Tibial artery (tissue), 4 donors: Measurements from ENCODE around the gene GABRG3.

Experiments used
- DNase-seq, 2 donors: peaks; one replicate each; pipeline ENCODE4 v3.0.0-alpha.2; 2019
- H3K27ac ChIP-seq, 2 donors: fragments of 200-600 bp; sonication (generic) in 1 of 2; 1 replicate in 1 of 2; 2 replicates in 1 of 2; pipeline ENCODE4 v1.5.1; 2018 to 2019; ENCODE audit warnings: mild to moderate bottlenecking in 1 of 2
- H3K27me3 ChIP-seq, 2 donors: fragments of 200-600 bp; sonication (generic) in 1 of 2; one replicate each; pipeline versions ENCODE4 v1.5.1 to v1.6.0; 2016 to 2019
- H3K36me3 ChIP-seq, 3 donors: fragments of 200-600 bp; sonication (generic) in 2 of 3; one replicate each; pipeline ENCODE4 v1.5.1; 2016 to 2019; ENCODE audit warnings: mild to moderate bottlenecking in 2 of 3
- H3K4me1 ChIP-seq, 4 donors: fragments of 200-600 bp; sonication (generic) in 2 of 4; 1 replicate in 3 of 4; 2 replicates in 1 of 4; pipeline ENCODE4 v1.5.1; 2016 to 2019
- H3K4me3 ChIP-seq, 2 donors: fragments of 200-600 bp; sonication (generic) in 1 of 2; 1 replicate in 1 of 2; 2 replicates in 1 of 2; pipeline ENCODE4 v1.5.1; 2018 to 2019; ENCODE audit warnings: mild to moderate bottlenecking in 2 of 2
- H3K9me3 ChIP-seq, 3 donors: fragments of 200-600 bp; sonication (generic) in 1 of 3; one replicate each; pipeline ENCODE4 v1.5.1; 2016 to 2019
- intact Hi-C: fragments of 100-400 bp; cut with DNase I; formaldehyde crosslinking; loops from one replicate; pipeline ENCODE4 v1.15.0; 2023; ENCODE audit warnings: low total_unique reads
- TF ChIP-seq, protein P1 (sequence below), 2 experiments: fragments of 200-600 bp in 1 of 2; fragments of 450-650 bp in 1 of 2; IDR thresholded peaks; one replicate each; pipeline ENCODE4 v1.5.1; 2017 to 2019; ENCODE audit warnings: antibody characterized with exemption in 2 of 2, mild to moderate bottlenecking in 1 of 2, moderate library complexity in 1 of 2

Gene GABRG3

DNA sequence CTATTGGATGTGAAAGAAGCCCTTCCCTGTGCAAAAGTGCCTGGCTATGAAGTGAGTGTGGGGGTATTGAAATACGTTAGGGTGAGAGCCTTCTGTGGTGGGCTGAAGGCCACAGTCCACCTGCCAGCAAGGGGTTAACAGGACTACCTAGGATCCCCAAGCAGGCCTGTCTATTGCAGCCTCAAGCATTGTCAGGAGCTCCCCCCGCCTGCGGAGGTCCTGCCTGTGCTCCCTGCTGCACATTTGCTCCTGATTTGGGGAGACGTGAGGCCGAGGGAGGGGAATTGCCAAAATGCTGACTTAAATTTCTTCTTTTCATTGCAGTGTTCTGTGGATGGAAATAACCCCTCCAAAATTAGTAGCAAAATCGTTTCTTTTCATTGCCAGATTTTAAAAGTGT lies 56.2 kb downstream of the GABRG3 start:
- TF ChIP-seq, protein P1, sequence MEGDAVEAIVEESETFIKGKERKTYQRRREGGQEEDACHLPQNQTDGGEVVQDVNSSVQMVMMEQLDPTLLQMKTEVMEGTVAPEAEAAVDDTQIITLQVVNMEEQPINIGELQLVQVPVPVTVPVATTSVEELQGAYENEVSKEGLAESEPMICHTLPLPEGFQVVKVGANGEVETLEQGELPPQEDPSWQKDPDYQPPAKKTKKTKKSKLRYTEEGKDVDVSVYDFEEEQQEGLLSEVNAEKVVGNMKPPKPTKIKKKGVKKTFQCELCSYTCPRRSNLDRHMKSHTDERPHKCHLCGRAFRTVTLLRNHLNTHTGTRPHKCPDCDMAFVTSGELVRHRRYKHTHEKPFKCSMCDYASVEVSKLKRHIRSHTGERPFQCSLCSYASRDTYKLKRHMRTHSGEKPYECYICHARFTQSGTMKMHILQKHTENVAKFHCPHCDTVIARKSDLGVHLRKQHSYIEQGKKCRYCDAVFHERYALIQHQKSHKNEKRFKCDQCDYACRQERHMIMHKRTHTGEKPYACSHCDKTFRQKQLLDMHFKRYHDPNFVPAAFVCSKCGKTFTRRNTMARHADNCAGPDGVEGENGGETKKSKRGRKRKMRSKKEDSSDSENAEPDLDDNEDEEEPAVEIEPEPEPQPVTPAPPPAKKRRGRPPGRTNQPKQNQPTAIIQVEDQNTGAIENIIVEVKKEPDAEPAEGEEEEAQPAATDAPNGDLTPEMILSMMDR (IDR thresholded peaks at IDR 0.05), result no peak
- DNase-seq, result no peak
- H3K4me1 ChIP-seq, result no peaks in the 10 kb centered on the region
- H3K4me3 ChIP-seq, result no peak overlapping the region
- H3K27me3 ChIP-seq, result no peaks in the 10 kb centered on the region
- H3K9me3 ChIP-seq, result peaks cover 0 to 2% (median 0%) of the 10 kb centered on the region in 3 donors
- H3K27ac ChIP-seq, result no peak overlapping the region
- no peaks in the 10 kb centered on the region for H3K36me3 ChIP-seq
- intact Hi-C loops, result no loop called here

DNA sequence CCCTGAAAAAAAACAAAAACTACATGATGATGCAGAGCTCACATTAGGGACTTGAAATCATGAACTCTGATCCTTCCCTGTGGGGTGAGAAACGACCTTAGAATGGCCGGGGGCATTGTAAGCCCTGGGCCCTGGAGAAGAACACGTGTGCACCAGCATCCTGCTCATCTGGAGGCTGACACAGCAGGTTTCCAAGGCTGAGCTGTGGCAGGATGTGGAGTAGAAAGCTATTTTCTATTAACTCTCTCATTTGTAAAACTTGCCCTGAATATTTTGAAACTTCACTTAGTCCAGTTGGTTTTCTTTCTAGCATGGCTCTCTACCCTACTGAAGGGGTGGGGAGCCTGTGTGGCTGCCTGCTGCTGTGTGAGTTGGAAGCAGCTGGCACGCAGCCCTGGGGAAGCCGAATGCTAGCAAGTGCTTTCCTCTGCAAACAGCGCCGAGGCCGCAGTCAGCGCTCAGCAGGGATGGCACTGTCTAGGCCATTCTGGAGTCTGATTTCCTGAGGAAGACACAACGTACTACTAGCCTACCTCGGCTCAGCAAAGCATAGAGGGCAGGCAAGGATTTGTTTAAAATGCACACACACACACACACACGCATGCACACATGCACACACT lies 58.0 kb downstream of the GABRG3 start:
- TF ChIP-seq, protein P1 (IDR thresholded peaks at IDR 0.05), result no peak
- no peaks in the 10 kb centered on the region for H3K4me1 ChIP-seq
- no peak overlapping the region for H3K27ac ChIP-seq
- H3K4me3 ChIP-seq, result no peak overlapping the region
- H3K27me3 ChIP-seq, result no peaks in the 10 kb centered on the region
- peaks cover 0 to 7% (median 0%) of the 10 kb centered on the region in 3 donors for H3K9me3 ChIP-seq
- DNase-seq, result no peak
- intact Hi-C loops, result no loop called here
- H3K36me3 ChIP-seq, result no peaks in the 10 kb centered on the region

DNA sequence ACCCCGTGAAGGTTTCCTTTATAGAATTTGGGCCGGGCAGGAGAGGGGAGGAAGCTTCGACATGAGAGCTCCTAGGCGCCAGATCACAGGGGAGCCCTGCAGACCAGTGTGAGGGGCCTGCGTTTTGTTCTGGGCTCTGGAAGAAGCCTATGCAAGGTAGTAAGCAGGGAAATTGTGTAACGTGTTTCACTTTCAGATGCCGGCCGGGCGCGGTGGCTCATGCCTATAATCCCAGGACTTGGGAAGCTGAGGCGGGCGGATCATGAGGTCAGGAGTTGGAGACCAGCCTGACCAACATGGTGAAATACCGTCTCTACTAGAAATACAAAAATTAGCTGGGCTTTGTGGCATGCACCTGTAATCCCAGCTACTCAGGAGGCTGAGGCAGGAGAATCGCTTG lies 65.2 kb downstream of the GABRG3 start:
- no peak overlapping the region for H3K4me3 ChIP-seq
- no peak for DNase-seq
- no peaks in the 10 kb centered on the region for H3K4me1 ChIP-seq
- H3K9me3 ChIP-seq, result peaks cover 0 to 7% (median 0%) of the 10 kb centered on the region in 3 donors
- no peaks in the 10 kb centered on the region for H3K27me3 ChIP-seq
- H3K36me3 ChIP-seq, result no peaks in the 10 kb centered on the region
- intact Hi-C loops, result no loop called here
- TF ChIP-seq, protein P1 (IDR thresholded peaks at IDR 0.05), result no peak
- no peak overlapping the region for H3K27ac ChIP-seq

DNA sequence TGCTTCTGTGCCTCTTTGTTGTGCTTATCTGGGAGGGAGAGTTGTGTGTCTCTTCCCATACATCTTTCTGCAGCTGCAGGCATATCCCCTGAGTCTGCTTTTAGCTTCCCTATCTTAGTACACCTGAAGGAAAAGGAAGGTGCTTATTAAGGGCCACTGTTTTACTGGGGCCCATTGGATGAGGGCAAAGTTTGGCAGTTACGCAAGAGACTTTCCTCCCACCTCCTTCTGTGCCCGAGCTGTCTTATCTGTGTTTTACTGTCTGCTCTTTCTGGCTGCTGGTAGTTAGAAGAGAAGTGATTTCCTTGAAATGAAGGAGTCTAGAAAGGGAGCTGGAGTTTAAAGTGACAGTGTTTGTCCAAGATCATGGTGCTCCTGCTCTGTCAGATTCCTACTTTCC lies 66.5 kb downstream of the GABRG3 start:
- Histone ChIP-seq H3K36me3 (no peaks in the 10 kb centered on the region), H3K27ac (no peak overlapping the region), H3K4me3 (no peak overlapping the region), H3K9me3 (peaks cover 0 to 2% (median 0%) of the 10 kb centered on the region in 3 donors), H3K4me1 (no peaks in the 10 kb centered on the region), H3K27me3 (no peaks in the 10 kb centered on the region)
- DNase-seq, result no peak
- TF ChIP-seq, protein P1 (IDR thresholded peaks at IDR 0.05), result no peak
- intact Hi-C loops, result no loop called here

DNA sequence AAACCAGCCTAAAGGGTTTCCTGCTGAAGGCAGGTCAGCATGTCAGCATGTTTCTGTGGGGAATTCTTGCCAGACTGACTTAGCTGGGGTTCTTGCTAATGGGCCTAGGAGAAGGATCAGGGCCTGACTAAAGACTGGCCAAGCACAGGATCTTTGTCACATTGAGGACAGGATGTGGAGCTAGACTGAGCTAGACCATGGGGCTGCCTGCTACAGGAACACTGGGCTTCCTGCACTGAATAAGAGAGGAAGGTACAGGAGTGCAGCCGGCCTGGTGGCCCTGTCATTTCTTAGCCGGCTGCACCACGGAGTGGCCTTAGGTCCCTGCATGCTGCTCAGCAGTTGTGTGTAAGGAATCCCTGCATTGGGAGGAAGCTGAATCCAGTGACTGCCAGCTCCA lies 68.2 kb downstream of the GABRG3 start:
- no peaks in the 10 kb centered on the region for H3K4me1 ChIP-seq
- intact Hi-C loops, result no loop called here
- no peak overlapping the region for H3K27ac ChIP-seq
- TF ChIP-seq, protein P1 (IDR thresholded peaks at IDR 0.05), result no peak
- no peak overlapping the region for H3K4me3 ChIP-seq
- no peak for DNase-seq
- no peaks in the 10 kb centered on the region for H3K27me3 ChIP-seq
- H3K9me3 ChIP-seq, result no peaks in the 10 kb centered on the region
- H3K36me3 ChIP-seq, result no peaks in the 10 kb centered on the region

DNA sequence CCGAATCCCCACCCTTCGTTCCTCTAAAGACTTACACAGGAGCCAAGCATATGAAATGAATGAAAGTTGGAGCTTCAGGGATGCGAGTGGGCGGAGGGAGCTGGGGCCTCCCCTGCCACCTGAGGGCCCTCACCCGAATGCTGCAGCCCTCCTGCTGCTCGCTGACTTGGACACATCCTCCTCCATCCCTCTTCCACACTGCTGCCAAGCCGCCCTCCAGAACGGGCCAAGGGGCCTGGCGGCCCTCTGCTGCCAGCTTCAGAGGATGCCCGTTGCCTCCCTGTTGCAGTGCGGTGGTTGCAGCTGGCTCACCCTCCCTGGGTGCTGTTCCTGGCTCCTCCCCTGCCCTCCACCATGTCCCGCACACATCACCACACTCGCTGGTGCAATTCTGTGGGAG lies 71.2 kb downstream of the GABRG3 start:
- intact Hi-C loops, result no loop called here
- Histone ChIP-seq H3K4me1 (no peaks in the 10 kb centered on the region), H3K27ac (no peak overlapping the region), H3K4me3 (no peak overlapping the region), H3K36me3 (no peaks in the 10 kb centered on the region), H3K9me3 (no peaks in the 10 kb centered on the region), H3K27me3 (no peaks in the 10 kb centered on the region)
- no peak for DNase-seq
- TF ChIP-seq, protein P1 (IDR thresholded peaks at IDR 0.05), result no peak
